ENCODE measurements around the gene CAMTA1.

CAMTA1 gene

DNA sequence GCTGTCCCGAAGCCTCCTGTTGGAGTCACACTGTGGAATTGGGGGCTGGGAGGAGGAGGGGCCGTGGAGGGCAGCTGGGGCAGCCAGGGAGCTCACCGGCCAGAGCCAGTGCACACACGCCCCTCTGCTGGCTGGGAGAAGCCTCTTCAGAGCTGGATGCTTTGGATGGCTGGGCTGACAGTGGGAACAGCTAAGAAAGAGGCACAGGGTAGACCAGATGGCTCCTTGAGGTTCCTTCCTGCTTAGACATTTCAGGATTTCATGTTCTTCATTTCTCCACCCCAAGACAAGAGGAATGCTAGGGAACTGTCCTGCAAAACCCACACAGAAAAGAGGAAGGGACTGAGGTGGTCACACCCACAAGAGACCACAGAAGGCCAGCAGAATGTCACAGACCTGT, 731.1 kb downstream of the CAMTA1 start:
- DNase-seq (ENCODE audit: extremely low spot score): no peak
- ChIA-PET CTCF (interaction anchor here (0.6 kb wide), 1 partner anchor 108 kb away, joined by 3 read pairs; no protein-coding TSS in a partner anchor), POLR2A (no interaction called here)
- TF ChIP-seq ELF4 (IDR thresholded peaks at IDR 0.05) (no peak), BHLHE40 (IDR thresholded peaks at IDR 0.05; ENCODE audit: borderline replicate concordance) (no peak), CTBP1 (IDR thresholded peaks at IDR 0.05; ENCODE audit: borderline replicate concordance) (no peak), ZNF384 (IDR thresholded peaks at IDR 0.05) (no peak), TARDBP (IDR thresholded peaks at IDR 0.05) (no peak), FOXK2 (IDR thresholded peaks at IDR 0.05) (no peak), NFRKB (IDR thresholded peaks at IDR 0.05) (no peak)

DNA sequence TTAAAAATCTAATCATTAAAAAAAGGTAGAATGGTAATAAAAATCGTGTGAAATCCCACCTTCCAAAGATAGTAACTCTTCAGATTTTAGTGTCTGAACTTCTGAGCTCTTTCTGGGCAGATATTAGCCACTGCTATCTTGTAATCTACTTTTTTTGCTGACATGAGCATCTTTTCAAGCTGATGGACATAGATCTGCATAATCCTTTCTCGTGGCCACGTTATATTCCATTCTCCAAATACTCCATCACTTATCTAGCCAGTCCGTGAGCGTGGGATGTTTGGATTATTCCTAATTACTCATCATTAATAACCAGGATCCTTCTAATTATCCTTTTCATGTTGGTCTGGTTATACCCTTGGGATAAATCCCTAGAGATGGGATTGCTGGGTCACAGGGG, 731.7 kb downstream of the CAMTA1 start:
- no peak for TF ChIP-seq NFRKB (IDR thresholded peaks at IDR 0.05)
- no peak for TF ChIP-seq HDGF (IDR thresholded peaks at IDR 0.05; ENCODE audit: borderline replicate concordance)
- no peak for TF ChIP-seq FOXK2 (IDR thresholded peaks at IDR 0.05)
- no peak for TF ChIP-seq ARNT (IDR thresholded peaks at IDR 0.05)
- no peak for TF ChIP-seq SP1 (IDR thresholded peaks at IDR 0.05)
- TF ChIP-seq ELF4 (IDR thresholded peaks at IDR 0.05): no peak
- TF ChIP-seq TARDBP (IDR thresholded peaks at IDR 0.05): no peak
- no peak for TF ChIP-seq L3MBTL2 (conservative IDR thresholded peaks at IDR 0.05)
- no peak for TF ChIP-seq LEF1 (IDR thresholded peaks at IDR 0.05; ENCODE audit: borderline replicate concordance)
- TF ChIP-seq ZNF384 (IDR thresholded peaks at IDR 0.05): no peak
- POLR2A ChIA-PET: no interaction called here
- no peak for DNase-seq (ENCODE audit: extremely low spot score)
- CTCF ChIA-PET: interaction anchor here (0.6 to 0.9 kb wide), 2 partner anchors 23 to 109 kb away, joined by 3 read pairs; no protein-coding TSS in a partner anchor

- no peak for DNase-seq (ENCODE audit: extremely low spot score)
- POLR2A ChIA-PET: no interaction called here
- CTCF ChIA-PET: interaction anchor here (0.9 kb wide), 1 partner anchor 22 kb away, joined by 3 read pairs; no protein-coding TSS in a partner anchor
- no peak for TF ChIP-seq NFRKB (IDR thresholded peaks at IDR 0.05)
- TF ChIP-seq HDGF (IDR thresholded peaks at IDR 0.05; ENCODE audit: borderline replicate concordance): no peak
- no peak for TF ChIP-seq BHLHE40 (IDR thresholded peaks at IDR 0.05; ENCODE audit: borderline replicate concordance)
- TF ChIP-seq LEF1 (IDR thresholded peaks at IDR 0.05; ENCODE audit: borderline replicate concordance): no peak
- TF ChIP-seq ZNF384 (IDR thresholded peaks at IDR 0.05): no peak
- TF ChIP-seq CTBP1 (IDR thresholded peaks at IDR 0.05; ENCODE audit: borderline replicate concordance): no peak
- no peak for TF ChIP-seq TARDBP (IDR thresholded peaks at IDR 0.05)
- TF ChIP-seq, protein P1, sequence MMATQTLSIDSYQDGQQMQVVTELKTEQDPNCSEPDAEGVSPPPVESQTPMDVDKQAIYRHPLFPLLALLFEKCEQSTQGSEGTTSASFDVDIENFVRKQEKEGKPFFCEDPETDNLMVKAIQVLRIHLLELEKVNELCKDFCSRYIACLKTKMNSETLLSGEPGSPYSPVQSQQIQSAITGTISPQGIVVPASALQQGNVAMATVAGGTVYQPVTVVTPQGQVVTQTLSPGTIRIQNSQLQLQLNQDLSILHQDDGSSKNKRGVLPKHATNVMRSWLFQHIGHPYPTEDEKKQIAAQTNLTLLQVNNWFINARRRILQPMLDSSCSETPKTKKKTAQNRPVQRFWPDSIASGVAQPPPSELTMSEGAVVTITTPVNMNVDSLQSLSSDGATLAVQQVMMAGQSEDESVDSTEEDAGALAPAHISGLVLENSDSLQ (IDR thresholded peaks at IDR 0.05): no peak
- TF ChIP-seq SP1 (IDR thresholded peaks at IDR 0.05): no peak
- no peak for TF ChIP-seq FOXM1 (IDR thresholded peaks at IDR 0.05; ENCODE audit: borderline replicate concordance)
- no peak for TF ChIP-seq FOXK2 (IDR thresholded peaks at IDR 0.05)
- TF ChIP-seq ARNT (IDR thresholded peaks at IDR 0.05): no peak
- TF ChIP-seq ELF4 (IDR thresholded peaks at IDR 0.05): no peak
- no peak for TF ChIP-seq L3MBTL2 (conservative IDR thresholded peaks at IDR 0.05)
- TF ChIP-seq FOXA1 (IDR thresholded peaks at IDR 0.05): no peak
- no peak for TF ChIP-seq SUZ12 (IDR thresholded peaks at IDR 0.05)
Measured at GRCh38 chr1:7517611-7518330, 732.5 kb downstream of the CAMTA1 start.

GRCh38 chr1:7518411-7518810, 733.2 kb downstream of the CAMTA1 start:
- CTCF ChIA-PET: no interaction called here
- no peak for DNase-seq (ENCODE audit: extremely low spot score)
- TF ChIP-seq, protein P1 (IDR thresholded peaks at IDR 0.05): no peak
- TF ChIP-seq ARNT (IDR thresholded peaks at IDR 0.05) (no peak), TARDBP (IDR thresholded peaks at IDR 0.05) (no peak), ELF4 (IDR thresholded peaks at IDR 0.05) (no peak), FOXK2 (IDR thresholded peaks at IDR 0.05) (no peak), HDGF (IDR thresholded peaks at IDR 0.05; ENCODE audit: borderline replicate concordance) (no peak), CTBP1 (IDR thresholded peaks at IDR 0.05; ENCODE audit: borderline replicate concordance) (no peak), SUZ12 (IDR thresholded peaks at IDR 0.05) (no peak), LEF1 (IDR thresholded peaks at IDR 0.05; ENCODE audit: borderline replicate concordance) (no peak), L3MBTL2 (conservative IDR thresholded peaks at IDR 0.05) (no peak), BHLHE40 (IDR thresholded peaks at IDR 0.05; ENCODE audit: borderline replicate concordance) (no peak), FOXA1 (IDR thresholded peaks at IDR 0.05) (no peak)
- POLR2A ChIA-PET: no interaction called here

DNA sequence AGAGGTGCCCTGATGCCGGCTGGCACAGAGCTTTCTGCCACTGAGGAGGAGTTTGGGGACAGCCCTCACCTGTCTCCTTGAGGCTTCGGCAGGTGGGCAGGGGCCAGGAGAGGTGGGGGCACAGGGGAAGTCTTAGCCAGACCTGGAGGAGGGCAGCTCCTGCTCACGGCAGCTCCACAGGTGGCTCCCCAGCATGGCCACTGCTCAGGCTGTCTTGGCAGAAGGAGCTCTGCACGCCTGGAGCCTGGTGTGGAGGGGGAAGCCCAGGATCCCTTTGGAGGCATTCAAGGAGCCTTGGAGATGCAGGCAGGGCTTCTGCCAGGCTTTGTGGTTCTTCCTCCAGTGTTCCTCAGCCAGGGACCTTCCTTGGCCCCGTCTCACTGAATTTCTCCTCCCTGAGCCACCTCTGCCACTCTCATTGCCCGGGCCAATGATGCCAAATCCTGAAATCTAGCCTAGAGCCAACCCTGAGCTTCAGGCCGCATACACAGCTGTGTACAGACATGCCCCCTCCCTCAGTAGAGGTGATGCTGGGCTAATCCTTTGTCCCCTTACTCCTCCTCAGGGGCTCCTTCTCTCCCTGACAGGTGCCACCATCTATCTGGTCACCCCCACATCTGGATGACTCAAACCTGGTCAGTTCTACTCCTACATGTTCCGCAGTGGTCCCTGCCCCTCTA, 734.1 kb downstream of the CAMTA1 start:
- CTCF ChIA-PET: no interaction called here
- no peak for DNase-seq (ENCODE audit: extremely low spot score)
- no peak for TF ChIP-seq LEF1 (IDR thresholded peaks at IDR 0.05; ENCODE audit: borderline replicate concordance)
- TF ChIP-seq FOXA1 (IDR thresholded peaks at IDR 0.05): no peak
- TF ChIP-seq SUZ12 (IDR thresholded peaks at IDR 0.05): no peak
- TF ChIP-seq ELF4 (IDR thresholded peaks at IDR 0.05): no peak
- no peak for TF ChIP-seq BHLHE40 (IDR thresholded peaks at IDR 0.05; ENCODE audit: borderline replicate concordance)
- TF ChIP-seq NFRKB (IDR thresholded peaks at IDR 0.05): no peak
- no peak for TF ChIP-seq ARNT (IDR thresholded peaks at IDR 0.05)
- TF ChIP-seq L3MBTL2 (conservative IDR thresholded peaks at IDR 0.05): no peak
- no peak for TF ChIP-seq SP1 (IDR thresholded peaks at IDR 0.05)
- TF ChIP-seq CTBP1 (IDR thresholded peaks at IDR 0.05; ENCODE audit: borderline replicate concordance): no peak
- TF ChIP-seq ZNF384 (IDR thresholded peaks at IDR 0.05): no peak
- no peak for TF ChIP-seq TARDBP (IDR thresholded peaks at IDR 0.05)
- no peak for TF ChIP-seq FOXK2 (IDR thresholded peaks at IDR 0.05)
- POLR2A ChIA-PET: no interaction called here

- POLR2A ChIA-PET: no interaction called here
- CTCF ChIA-PET: no interaction called here
- TF ChIP-seq ELF4 (IDR thresholded peaks at IDR 0.05) (no peak), ARNT (IDR thresholded peaks at IDR 0.05) (no peak), ZNF384 (IDR thresholded peaks at IDR 0.05) (no peak), SP1 (IDR thresholded peaks at IDR 0.05) (no peak), L3MBTL2 (conservative IDR thresholded peaks at IDR 0.05) (no peak), FOXM1 (IDR thresholded peaks at IDR 0.05; ENCODE audit: borderline replicate concordance) (no peak), TARDBP (IDR thresholded peaks at IDR 0.05) (no peak), CTBP1 (IDR thresholded peaks at IDR 0.05; ENCODE audit: borderline replicate concordance) (no peak), FOXK2 (IDR thresholded peaks at IDR 0.05) (no peak), NFRKB (IDR thresholded peaks at IDR 0.05) (no peak), HDGF (IDR thresholded peaks at IDR 0.05; ENCODE audit: borderline replicate concordance) (no peak), SUZ12 (IDR thresholded peaks at IDR 0.05) (no peak), FOXA1 (IDR thresholded peaks at IDR 0.05) (no peak), LEF1 (IDR thresholded peaks at IDR 0.05; ENCODE audit: borderline replicate concordance) (no peak), BHLHE40 (IDR thresholded peaks at IDR 0.05; ENCODE audit: borderline replicate concordance) (no peak)
- TF ChIP-seq, protein P1 (IDR thresholded peaks at IDR 0.05): no peak
- no peak for DNase-seq (ENCODE audit: extremely low spot score)
Measured at GRCh38 chr1:7519861-7520395, 734.7 kb downstream of the CAMTA1 start.
